GM18498 (cell line): ENCODE measurements around the gene ANO7.
"Not testable (repeated sequence)": the region's sequence is repeated elsewhere in the genome, so short reads cannot be mapped to it uniquely, and the experiment has no call there.

Experiments used
- ATAC-seq: cut with Tn5 transposase; IDR thresholded peaks from one replicate; pipeline ENCODE4 v1.9.1; 2021; ENCODE audit warnings: mild to moderate bottlenecking, moderate library complexity; ENCODE audit not compliant: unreplicated experiment

The ANO7 gene

DNA sequence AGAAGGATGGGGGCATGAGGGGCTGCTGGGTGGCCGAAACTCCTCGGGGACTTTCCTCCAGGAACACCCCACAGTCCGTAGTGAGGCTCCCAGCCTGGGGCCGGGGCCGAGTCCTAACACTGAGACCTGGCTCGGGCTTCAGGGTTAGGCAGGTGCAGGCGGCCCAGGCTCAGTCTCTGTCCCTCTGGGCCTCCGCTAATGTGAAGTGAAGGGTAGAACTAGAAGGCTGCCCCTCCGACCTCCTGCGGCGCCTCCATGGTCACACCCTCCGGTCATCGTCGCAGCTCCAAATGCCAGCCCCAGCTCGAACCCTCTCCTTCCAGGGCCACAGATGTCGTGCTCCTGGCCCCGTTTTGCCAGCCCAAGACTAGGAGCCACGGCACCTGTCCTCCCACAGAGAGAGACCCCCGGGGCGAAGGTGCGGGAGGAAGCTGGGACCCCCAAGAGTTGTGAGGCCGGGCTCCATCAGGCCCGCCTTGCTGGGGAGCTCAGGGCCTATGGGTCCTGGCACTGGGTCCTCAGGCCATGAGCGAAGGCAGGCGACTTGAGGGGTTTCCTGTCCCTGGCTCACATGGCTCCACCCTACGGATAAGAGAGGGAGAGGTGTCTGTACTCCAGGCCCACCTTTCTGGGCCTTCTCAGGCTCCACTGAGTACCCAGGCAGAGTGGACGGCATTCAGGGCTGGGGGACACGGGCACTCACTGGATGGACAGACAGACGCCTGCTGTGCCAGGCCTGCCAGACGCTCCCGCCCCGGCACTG is 797 bp downstream of the ANO7 start:
- no peak for ATAC-seq

- no peak for ATAC-seq
Measured at GRCh38 chr2:241189856-241190201, 1.4 kb downstream of the ANO7 start.

DNA sequence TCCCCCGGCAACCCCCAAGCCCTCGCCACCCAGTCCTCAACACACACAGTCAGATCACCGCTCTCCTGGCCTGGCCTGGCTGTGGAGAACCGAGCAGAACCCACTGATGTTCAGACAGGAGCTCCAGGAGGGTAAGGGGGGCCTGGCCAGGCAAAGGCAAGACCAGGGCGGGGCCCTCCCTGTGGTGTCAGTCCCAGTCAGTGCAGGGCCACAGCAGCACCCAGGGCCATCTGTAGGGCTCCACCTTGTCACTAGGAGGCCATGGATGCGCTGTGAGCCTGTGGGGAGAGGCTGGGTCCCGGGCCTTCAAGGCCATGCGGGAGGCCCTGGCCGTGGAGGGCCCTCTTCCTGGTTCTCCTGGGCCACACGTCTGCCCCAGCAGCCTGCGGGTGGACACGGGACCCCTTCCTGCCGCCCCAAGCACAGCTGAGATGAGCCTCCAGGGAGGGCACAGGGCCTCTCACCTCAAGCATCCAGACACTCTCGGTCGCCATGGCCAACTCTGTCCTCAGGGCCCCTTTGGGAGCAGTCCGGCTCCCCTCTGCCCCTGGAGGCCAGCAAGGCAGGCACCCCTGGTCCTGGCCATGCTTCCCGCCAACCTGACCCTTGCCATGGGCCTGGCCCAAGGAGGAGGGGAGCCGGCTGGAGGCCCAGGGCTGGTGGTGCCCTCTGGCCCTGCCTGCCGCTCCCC is 2.0 kb downstream of the ANO7 start:
- no peak for ATAC-seq

DNA sequence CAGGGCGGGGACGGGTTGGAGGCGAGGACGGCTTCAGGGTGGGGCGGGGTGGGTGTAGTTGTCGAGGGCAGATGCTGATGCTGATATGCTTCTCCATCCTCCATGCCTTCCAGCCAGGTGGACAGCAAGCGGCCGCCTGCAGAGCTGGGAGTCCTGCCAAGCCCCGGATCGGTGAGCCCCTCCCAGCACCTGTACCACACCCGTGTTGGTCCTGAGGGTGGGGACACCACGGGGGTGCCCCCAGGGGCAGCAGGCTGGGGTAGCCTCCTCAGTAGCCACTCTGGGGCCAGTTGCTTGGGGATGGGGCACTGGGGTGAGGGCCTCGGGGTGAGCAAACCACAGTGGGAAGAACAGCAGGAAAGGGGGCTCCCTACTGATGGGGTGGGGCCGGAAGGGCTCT is 2.6 kb downstream of the ANO7 start:
- ATAC-seq: no peak

GRCh38 chr2:241193271-241193670 is 4.8 kb downstream of the ANO7 start:
- no peak for ATAC-seq

DNA sequence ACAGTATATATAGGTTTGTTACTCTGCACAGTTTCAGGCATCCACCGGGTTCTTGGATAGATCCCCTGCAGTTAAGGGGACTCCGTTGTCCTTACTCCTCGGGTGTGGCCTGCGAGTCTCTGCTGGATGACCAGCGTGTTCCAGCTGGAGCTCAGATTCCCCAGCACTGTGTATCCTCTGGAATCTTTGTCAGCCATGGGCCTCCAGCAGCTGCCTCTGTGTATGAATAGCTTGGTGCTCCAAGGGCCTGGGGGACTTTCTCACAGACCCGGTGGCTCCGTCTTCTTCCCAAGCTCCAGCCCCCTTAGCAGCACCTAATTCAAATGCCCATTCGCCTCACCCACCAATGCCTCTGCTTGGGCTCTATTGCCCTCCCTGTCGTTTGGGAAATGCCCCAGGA is 6.3 kb downstream of the ANO7 start:
- no peak for ATAC-seq

- ATAC-seq: no peak
Measured at GRCh38 chr2:241195506-241196130, 7.1 kb downstream of the ANO7 start.

- ATAC-seq: not testable (repeated sequence)
Measured at GRCh38 chr2:241197246-241197645, 8.8 kb downstream of the ANO7 start.

DNA sequence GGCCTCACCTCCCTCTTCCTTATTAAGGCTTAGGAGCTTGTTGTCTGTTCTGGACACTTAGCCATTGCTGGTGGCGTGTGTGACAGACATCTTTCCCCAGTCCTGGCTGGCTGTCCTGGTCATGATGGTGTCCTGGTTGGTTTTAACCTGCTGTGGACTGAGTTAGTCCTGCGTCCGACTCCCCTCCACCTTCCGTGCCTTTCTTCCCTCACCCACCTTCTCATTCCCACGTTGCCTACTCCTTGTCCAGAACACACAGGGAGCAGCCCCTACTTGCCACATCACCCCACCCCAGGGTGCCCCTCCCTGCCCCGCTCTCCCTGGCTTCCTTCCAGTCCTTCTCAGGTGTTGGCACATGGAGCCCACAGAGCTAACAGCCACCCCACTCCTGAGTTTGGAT is 9.5 kb downstream of the ANO7 start:
- no peak for ATAC-seq

DNA sequence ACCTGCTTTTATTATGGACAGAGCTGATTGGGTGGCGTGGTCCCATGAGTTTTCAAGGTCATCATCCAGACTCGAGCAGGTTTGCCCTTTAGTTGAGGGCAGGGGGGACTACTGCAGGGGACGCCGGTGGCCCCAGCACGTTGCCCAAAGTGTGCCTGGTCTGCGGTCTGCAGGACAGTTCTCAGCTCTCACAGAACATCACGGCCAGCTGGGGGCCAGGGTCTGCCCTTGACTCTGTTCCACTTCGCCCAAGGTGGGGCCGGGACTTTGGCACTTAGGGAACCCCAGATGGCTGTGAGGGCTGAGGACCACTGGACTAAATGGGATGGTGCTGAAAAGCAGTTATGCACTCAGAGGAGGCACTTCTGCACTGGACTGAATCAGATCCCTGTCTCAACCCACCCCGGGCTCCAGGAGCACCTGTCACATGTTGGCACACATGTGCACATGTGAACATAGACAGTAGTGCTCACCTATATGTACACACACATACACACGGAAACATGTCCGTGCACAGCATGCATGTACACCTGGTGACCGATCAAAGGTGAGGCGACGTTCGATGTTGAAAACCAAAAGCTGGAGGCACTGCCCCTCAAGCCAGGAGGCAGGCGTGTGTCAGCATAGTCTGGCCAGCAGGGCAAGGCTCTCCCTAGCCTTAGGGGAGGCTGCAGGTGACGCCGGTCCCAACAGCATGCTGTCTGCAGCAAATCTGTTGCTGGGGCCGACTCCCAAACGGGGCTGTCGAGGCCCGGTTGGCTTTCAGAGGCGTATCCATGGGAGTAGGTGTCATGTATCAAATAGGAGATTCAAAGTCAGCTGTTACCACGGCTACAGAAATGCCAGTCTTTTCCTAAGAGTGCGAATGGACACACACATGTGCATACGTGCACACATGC is 10.2 kb downstream of the ANO7 start:
- ATAC-seq: no peak

- no peak for ATAC-seq
Measured at GRCh38 chr2:241199286-241199685, 10.8 kb downstream of the ANO7 start.

GRCh38 chr2:241199897-241200821 is 11.7 kb downstream of the ANO7 start:
- ATAC-seq: no peak

- no peak for ATAC-seq
Measured at GRCh38 chr2:241200822-241201395, 12.4 kb downstream of the ANO7 start.

DNA sequence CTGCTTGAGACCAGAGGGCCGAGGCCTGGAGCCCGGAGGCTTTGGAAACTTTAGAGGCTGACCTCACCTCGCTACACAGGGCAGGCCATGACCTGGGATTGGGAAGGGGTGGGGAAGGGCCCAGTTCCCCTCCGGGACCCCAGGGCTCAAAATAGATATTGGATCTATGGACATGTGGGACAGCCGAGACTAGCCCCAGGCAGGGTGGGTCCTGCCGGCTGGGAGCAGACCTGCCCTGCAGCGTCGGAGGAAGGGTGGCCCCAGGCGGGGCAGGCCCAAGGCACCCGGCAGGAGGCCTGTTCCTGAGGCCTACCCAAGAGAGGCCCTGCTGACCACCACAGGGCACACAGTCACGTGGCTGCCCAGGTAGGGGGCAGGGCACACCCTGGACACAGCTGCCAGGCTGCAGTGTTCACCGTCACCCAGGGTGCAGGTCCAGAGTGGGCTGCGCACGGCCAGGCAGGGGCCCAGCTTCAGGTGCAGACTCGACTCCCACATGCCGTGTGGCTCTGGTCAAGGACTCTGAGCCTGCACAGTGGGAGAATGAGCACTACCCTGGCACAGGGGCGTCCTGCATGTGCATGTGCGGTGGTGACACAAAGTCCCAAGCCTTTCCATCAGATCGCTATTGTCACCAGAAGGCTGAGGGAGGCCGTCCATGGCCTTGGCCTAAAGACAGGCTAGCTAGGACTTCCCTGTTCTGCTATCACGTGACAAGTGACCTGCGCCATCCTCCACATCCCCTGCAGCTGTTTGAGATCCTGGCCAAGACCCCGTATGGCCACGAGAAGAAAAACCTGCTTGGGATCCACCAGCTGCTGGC is 13.2 kb downstream of the ANO7 start:
- no peak for ATAC-seq

GRCh38 chr2:241202268-241202585 is 13.8 kb downstream of the ANO7 start:
- no peak for ATAC-seq

DNA sequence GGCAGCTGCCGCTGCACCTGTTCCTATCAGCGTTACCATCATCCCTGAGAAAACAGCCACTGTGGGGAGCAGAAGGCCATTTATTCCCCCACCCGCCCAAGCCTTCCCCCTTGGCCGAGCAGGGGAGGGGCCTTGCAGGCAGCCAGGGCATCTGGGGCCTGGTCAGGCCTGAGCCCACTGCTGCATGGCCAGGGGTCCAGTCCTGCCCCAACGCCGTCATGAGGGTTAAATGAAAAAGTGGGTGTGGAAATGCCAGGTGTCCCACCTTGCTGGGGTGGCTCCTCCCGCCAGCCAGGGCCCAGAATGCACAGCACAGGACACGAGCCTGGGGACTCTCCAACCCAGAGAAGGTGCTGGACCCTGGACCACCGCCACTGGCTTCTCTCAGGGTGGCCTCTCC is 14.2 kb downstream of the ANO7 start:
- ATAC-seq: no peak

DNA sequence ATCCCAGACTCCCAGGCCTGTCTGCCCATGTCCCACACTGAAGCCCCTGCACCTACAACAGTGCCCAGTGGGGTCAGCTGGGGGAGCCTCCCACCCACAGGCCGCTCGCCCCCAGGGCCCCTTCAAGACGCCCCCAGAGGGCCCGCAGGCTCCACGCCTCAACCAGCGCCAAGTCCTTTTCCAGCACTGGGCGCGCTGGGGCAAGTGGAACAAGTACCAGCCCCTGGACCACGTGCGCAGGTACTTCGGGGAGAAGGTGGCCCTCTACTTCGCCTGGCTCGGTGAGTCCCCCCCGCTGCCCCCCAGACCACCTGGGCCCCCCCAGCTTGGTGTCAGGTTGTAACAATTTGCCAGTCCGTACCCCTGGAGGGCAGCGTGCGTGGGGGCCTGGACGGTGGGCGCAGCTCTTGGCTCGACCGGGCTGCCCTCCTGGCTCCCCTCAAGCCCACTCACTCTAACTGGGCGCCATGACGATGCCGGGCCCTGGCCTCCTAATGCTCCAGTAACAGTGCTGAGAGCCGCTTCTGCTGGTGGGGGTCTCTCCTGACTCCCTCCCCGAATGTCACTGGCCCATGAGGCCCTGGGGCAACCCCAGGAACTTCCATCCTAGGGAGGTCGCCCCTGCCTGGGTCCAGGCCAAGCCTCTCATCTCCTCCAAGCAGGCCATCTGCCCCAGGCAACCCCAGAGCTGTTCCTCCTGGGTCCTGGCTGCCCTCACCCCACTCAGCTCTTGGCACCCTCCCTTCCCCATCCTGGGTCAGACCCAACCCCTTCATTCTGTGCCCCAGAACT is 14.9 kb downstream of the ANO7 start:
- no peak for ATAC-seq

DNA sequence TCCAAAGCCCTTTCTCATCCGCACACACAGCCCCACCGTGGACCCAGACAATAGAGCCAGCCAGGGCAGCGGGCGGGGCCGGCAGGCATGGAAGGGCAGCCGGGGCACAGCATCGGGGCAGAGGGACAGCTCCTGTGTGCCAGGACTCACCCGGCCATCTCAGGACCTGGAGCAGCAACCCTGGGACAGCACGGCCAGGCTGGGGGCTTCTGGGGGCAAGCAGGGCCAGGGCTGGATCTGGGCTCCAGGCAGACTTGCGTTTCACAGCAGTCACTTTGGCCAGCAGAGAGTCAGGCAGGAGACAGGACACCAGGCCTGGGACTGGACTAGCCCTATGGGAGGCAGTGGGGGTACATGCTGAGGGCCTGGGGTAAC is 15.5 kb downstream of the ANO7 start:
- no peak for ATAC-seq
